Duodenal mucosa (tissue), 2 donors: ENCODE results near the gene ASTN2.

ENCODE experiments used
- H3K27ac ChIP-seq: one replicate; pipeline ENCODE4 v1.7.0; 2013; ENCODE audit warnings: low read depth, low read length
- H3K27me3 ChIP-seq, 2 donors: one replicate each; pipeline ENCODE4 v1.7.0; 2013; ENCODE audit warnings: low read length in 2 of 2, control low read depth in 1 of 2; ENCODE audit not compliant: insufficient read depth in 2 of 2, control insufficient read depth in 1 of 2
- H3K36me3 ChIP-seq, 2 donors: one replicate each; pipeline ENCODE4 v1.7.0; 2013; ENCODE audit warnings: low read length in 2 of 2, control low read depth in 1 of 2; ENCODE audit not compliant: insufficient read depth in 2 of 2, control insufficient read depth in 1 of 2
- H3K4me1 ChIP-seq, 2 donors: one replicate each; pipeline ENCODE4 v1.7.0; 2013; ENCODE audit warnings: low read length in 2 of 2, control low read depth in 1 of 2; ENCODE audit not compliant: insufficient read depth in 2 of 2, control insufficient read depth in 1 of 2
- H3K4me3 ChIP-seq, 2 donors: one replicate each; pipeline ENCODE4 v1.7.0; 2013; ENCODE audit warnings: low read length in 2 of 2, low read depth in 1 of 2
- H3K9ac ChIP-seq, 2 donors: one replicate each; pipeline ENCODE4 v1.7.0; 2013; ENCODE audit warnings: low read length in 2 of 2, low read depth in 1 of 2
- H3K9me3 ChIP-seq, 2 donors: one replicate each; pipeline ENCODE4 v1.7.0; 2013; ENCODE audit warnings: low read length in 2 of 2, control low read depth in 1 of 2; ENCODE audit not compliant: control insufficient read depth in 1 of 2

ASTN2 gene

GRCh38 chr9:116868201-116868600, 546.7 kb downstream of the ASTN2 start:
- Histone ChIP-seq H3K9me3 (no peaks in the 10 kb centered on the region), H3K36me3 (no peaks in the 10 kb centered on the region), H3K4me1 (peaks cover 13 to 16% of the 10 kb centered on the region in 2 donors), H3K9ac (no peak overlapping the region), H3K4me3 (no peak overlapping the region), H3K27me3 (no peaks in the 10 kb centered on the region), H3K27ac (no peak overlapping the region)

GRCh38 chr9:116861321-116861720, 553.5 kb downstream of the ASTN2 start:
- Histone ChIP-seq H3K27me3 (no peaks in the 10 kb centered on the region), H3K9ac (no peak overlapping the region), H3K4me1 (no peaks in the 10 kb centered on the region), H3K9me3 (no peaks in the 10 kb centered on the region), H3K36me3 (no peaks in the 10 kb centered on the region), H3K4me3 (no peak overlapping the region), H3K27ac (no peak overlapping the region)

- no peaks in the 10 kb centered on the region for H3K27me3 ChIP-seq
- H3K27ac ChIP-seq: no peak overlapping the region
- H3K9ac ChIP-seq: no peak overlapping the region
- H3K9me3 ChIP-seq: no peaks in the 10 kb centered on the region
- H3K4me1 ChIP-seq: no peaks in the 10 kb centered on the region
- no peaks in the 10 kb centered on the region for H3K36me3 ChIP-seq
- H3K4me3 ChIP-seq: no peak overlapping the region
Measured at GRCh38 chr9:116860509-116861120, 554.2 kb downstream of the ASTN2 start.

GRCh38 chr9:116859763-116860162, 555.1 kb downstream of the ASTN2 start:
- Histone ChIP-seq H3K4me1 (no peaks in the 10 kb centered on the region), H3K4me3 (no peak overlapping the region), H3K9me3 (no peaks in the 10 kb centered on the region), H3K27me3 (no peaks in the 10 kb centered on the region), H3K9ac (no peak overlapping the region), H3K36me3 (no peaks in the 10 kb centered on the region), H3K27ac (no peak overlapping the region)

GRCh38 chr9:116857321-116857720, 557.5 kb downstream of the ASTN2 start:
- no peaks in the 10 kb centered on the region for H3K4me1 ChIP-seq
- H3K9ac ChIP-seq: no peak overlapping the region
- no peaks in the 10 kb centered on the region for H3K9me3 ChIP-seq
- no peaks in the 10 kb centered on the region for H3K36me3 ChIP-seq
- H3K27ac ChIP-seq: no peak overlapping the region
- H3K27me3 ChIP-seq: no peaks in the 10 kb centered on the region
- no peak overlapping the region for H3K4me3 ChIP-seq

GRCh38 chr9:116855881-116856662, 558.8 kb downstream of the ASTN2 start:
- Histone ChIP-seq H3K4me3 (no peak overlapping the region), H3K27me3 (no peaks in the 10 kb centered on the region), H3K4me1 (no peaks in the 10 kb centered on the region), H3K36me3 (no peaks in the 10 kb centered on the region), H3K27ac (no peak overlapping the region), H3K9ac (no peak overlapping the region), H3K9me3 (no peaks in the 10 kb centered on the region)

- Histone ChIP-seq H3K9ac (no peak overlapping the region), H3K36me3 (no peaks in the 10 kb centered on the region), H3K9me3 (no peaks in the 10 kb centered on the region), H3K27ac (no peak overlapping the region), H3K4me3 (no peak overlapping the region), H3K27me3 (no peaks in the 10 kb centered on the region), H3K4me1 (no peaks in the 10 kb centered on the region)
Measured at GRCh38 chr9:116849721-116850120, 565.1 kb downstream of the ASTN2 start.

- no peaks in the 10 kb centered on the region for H3K9me3 ChIP-seq
- no peak overlapping the region for H3K27ac ChIP-seq
- H3K4me1 ChIP-seq: no peaks in the 10 kb centered on the region
- no peaks in the 10 kb centered on the region for H3K36me3 ChIP-seq
- no peak overlapping the region for H3K9ac ChIP-seq
- no peaks in the 10 kb centered on the region for H3K27me3 ChIP-seq
- no peak overlapping the region for H3K4me3 ChIP-seq
Measured at GRCh38 chr9:116844621-116845020, 570.2 kb downstream of the ASTN2 start.

GRCh38 chr9:116843863-116844620, 570.8 kb downstream of the ASTN2 start:
- H3K4me3 ChIP-seq: no peak overlapping the region
- H3K4me1 ChIP-seq: no peaks in the 10 kb centered on the region
- H3K27ac ChIP-seq: no peak overlapping the region
- no peaks in the 10 kb centered on the region for H3K9me3 ChIP-seq
- no peaks in the 10 kb centered on the region for H3K27me3 ChIP-seq
- H3K36me3 ChIP-seq: no peaks in the 10 kb centered on the region
- H3K9ac ChIP-seq: no peak overlapping the region

GRCh38 chr9:116842658-116843057, 572.2 kb downstream of the ASTN2 start:
- no peaks in the 10 kb centered on the region for H3K4me1 ChIP-seq
- H3K9me3 ChIP-seq: no peaks in the 10 kb centered on the region
- H3K27ac ChIP-seq: no peak overlapping the region
- H3K9ac ChIP-seq: no peak overlapping the region
- H3K36me3 ChIP-seq: no peaks in the 10 kb centered on the region
- no peak overlapping the region for H3K4me3 ChIP-seq
- H3K27me3 ChIP-seq: no peaks in the 10 kb centered on the region
